CD4-positive, alpha-beta T cell (primary cell): ENCODE measurements around the gene PXDN. TPM values are rescaled to one million over a fixed set of nuclear protein-coding genes. Genes with fewer than 3 reads are reported as not detected.

Source experiments
- ATAC-seq: fragments of 200-7000 bp; cut with Tn5 transposase; one replicate; pipeline ENCODE4 v1.10.0; 2022; ENCODE audit warnings: mild to moderate bottlenecking; ENCODE audit not compliant: poor library complexity
- CTCF ChIA-PET: fragments of 350-600 bp; sonication (Branson Sonifier 250); formaldehyde crosslinking; loops from one replicate; lab custom pipeline; 2021; ENCODE audit warnings: antibody characterized with exemption, inconsistent platforms; lab: Charles Lee
- POLR2A ChIA-PET: fragments of 350-600 bp; sonication (Branson Sonifier 250); formaldehyde crosslinking; loops from one replicate; lab custom pipeline; 2021; ENCODE audit warnings: antibody characterized with exemption, inconsistent platforms; lab: Charles Lee
- DNase-seq, 14 experiments: peaks; one replicate each; pipeline ENCODE4 v3.0.0-alpha.2; 2013 to 2020; ENCODE audit warnings: mixed read lengths in 2 of 14
- H3K27ac ChIP-seq, 2 donors: one replicate each; pipeline versions ENCODE4 v1.5.1 to v1.7.0; 2013; ENCODE audit warnings: low read length in 2 of 2, low read depth in 1 of 2, mild to moderate bottlenecking in 1 of 2
- H3K27me3 ChIP-seq, 2 experiments: 1 replicate in 1 of 2; 2 replicates in 1 of 2; pipeline versions ENCODE4 v1.6.1 to v1.7.0; 2013; ENCODE audit warnings: low read length in 2 of 2, control low read depth in 1 of 2, mild to moderate bottlenecking in 1 of 2, moderate library complexity in 1 of 2; ENCODE audit not compliant: insufficient read depth in 2 of 2, control insufficient read depth in 1 of 2
- H3K36me3 ChIP-seq: one replicate; pipeline ENCODE4 v1.6.1; 2013; ENCODE audit warnings: low read length, control low read depth; ENCODE audit not compliant: insufficient read depth
- H3K4me1 ChIP-seq: one replicate; pipeline ENCODE4 v1.6.1; 2013; ENCODE audit warnings: low read length, control low read depth; ENCODE audit not compliant: insufficient read depth
- H3K4me3 ChIP-seq: one replicate; pipeline ENCODE4 v1.5.1; 2013; ENCODE audit warnings: mild to moderate bottlenecking, low read length, moderate library complexity
- H3K9me3 ChIP-seq, 2 experiments: 1 replicate in 1 of 2; 2 replicates in 1 of 2; pipeline versions ENCODE4 v1.6.1 to v1.7.0; 2013; ENCODE audit warnings: low read length in 2 of 2, mild to moderate bottlenecking in 2 of 2, control low read depth in 1 of 2, moderate library complexity in 1 of 2; ENCODE audit not compliant: control insufficient read depth in 1 of 2, insufficient read depth in 1 of 2
- H3K27ac Mint-ChIP-seq: one replicate; pipeline ENCODE4 v1.8.0; 2020; ENCODE audit warnings: mixed read lengths
- H3K27me3 Mint-ChIP-seq: one replicate; pipeline ENCODE4 v1.8.0; 2021; ENCODE audit warnings: mixed read lengths
- H3K36me3 Mint-ChIP-seq: one replicate; pipeline ENCODE4 v1.8.0; 2021; ENCODE audit warnings: low read depth, mixed read lengths
- H3K4me1 Mint-ChIP-seq: one replicate; pipeline ENCODE4 v1.8.0; 2021; ENCODE audit warnings: low read depth, mixed read lengths
- H3K4me3 Mint-ChIP-seq: one replicate; pipeline ENCODE4 v1.8.0; 2020; ENCODE audit warnings: mild to moderate bottlenecking, mixed read lengths
- H3K9me3 Mint-ChIP-seq: one replicate; pipeline ENCODE4 v1.8.0; 2020; ENCODE audit warnings: mixed read lengths
- intact Hi-C, 2 experiments: fragments of 100-400 bp; cut with DNase I in 1 of 2; cut with micrococcal nuclease in 1 of 2; formaldehyde crosslinking; loops; one replicate each; pipeline versions ENCODE4 v1.15.1 to v1.9.0; 2023 to 2025; cut with DNase I, micrococcal nuclease
- total RNA-seq, 174 experiments: library from RNA in 2 of 174; stranded (reverse) in 2 of 174; gene quantifications; one replicate each; pipeline ENCODE4 v1.2.3 and lab custom pipeline; 2021 to 2026
- TF ChIP-seq, protein P1 (sequence below): fragments of 200-600 bp; IDR thresholded peaks from one replicate; pipeline ENCODE4 v1.8.0; 2022; ENCODE audit warnings: antibody characterized with exemption, mild to moderate bottlenecking

PXDN gene
- total RNA-seq, 2 experiments from 2014 or later, result 0.47 to 0.84 TPM

DNA sequence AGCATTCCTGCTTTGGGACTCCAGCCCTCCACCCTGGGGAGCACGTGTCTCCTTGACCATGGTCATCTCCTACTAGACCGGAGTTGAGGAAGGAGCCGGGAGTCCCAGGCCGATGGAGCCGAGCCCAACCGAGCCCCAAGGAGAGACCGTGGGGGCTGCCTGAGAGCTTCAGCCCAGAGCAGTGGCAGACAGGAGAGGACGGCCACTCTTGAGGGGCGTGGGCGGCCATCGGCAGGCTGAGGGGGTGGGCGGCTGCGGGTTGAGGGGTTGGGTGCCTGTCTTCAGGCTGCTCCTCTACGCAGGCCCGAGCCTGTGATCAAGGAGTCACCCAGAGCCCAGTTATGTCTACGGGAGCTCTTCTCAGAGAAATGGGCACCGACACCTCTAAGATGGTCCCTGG is 158.7 kb downstream of the PXDN start:
- TF ChIP-seq, protein P1, sequence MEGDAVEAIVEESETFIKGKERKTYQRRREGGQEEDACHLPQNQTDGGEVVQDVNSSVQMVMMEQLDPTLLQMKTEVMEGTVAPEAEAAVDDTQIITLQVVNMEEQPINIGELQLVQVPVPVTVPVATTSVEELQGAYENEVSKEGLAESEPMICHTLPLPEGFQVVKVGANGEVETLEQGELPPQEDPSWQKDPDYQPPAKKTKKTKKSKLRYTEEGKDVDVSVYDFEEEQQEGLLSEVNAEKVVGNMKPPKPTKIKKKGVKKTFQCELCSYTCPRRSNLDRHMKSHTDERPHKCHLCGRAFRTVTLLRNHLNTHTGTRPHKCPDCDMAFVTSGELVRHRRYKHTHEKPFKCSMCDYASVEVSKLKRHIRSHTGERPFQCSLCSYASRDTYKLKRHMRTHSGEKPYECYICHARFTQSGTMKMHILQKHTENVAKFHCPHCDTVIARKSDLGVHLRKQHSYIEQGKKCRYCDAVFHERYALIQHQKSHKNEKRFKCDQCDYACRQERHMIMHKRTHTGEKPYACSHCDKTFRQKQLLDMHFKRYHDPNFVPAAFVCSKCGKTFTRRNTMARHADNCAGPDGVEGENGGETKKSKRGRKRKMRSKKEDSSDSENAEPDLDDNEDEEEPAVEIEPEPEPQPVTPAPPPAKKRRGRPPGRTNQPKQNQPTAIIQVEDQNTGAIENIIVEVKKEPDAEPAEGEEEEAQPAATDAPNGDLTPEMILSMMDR, result no peak
- ChIA-PET CTCF (no interaction called here), POLR2A (no interaction called here)
- intact Hi-C loops, result no loop called here
- no peak for DNase-seq
- Mint-ChIP-seq H3K4me1 (no peaks in the 10 kb centered on the region), H3K4me3 (no peak overlapping the region), H3K36me3 (no peaks in the 10 kb centered on the region), H3K27ac (no peak overlapping the region), H3K9me3 (no peaks in the 10 kb centered on the region), H3K27me3 (peaks cover 18% of the 10 kb centered on the region)
- Histone ChIP-seq H3K4me3 (no peak overlapping the region), H3K27ac (no peak overlapping the region), H3K27me3 (peaks cover 0 to 8% of the 10 kb centered on the region in 2 experiments), H3K9me3 (peaks cover 0 to 19% of the 10 kb centered on the region in 2 experiments), H3K36me3 (no peaks in the 10 kb centered on the region), H3K4me1 (no peaks in the 10 kb centered on the region)
- ATAC-seq, result no peak

GRCh38 chr2:1584691-1585485 is 159.4 kb downstream of the PXDN start:
- Histone ChIP-seq H3K4me3 (no peak overlapping the region), H3K36me3 (no peaks in the 10 kb centered on the region), H3K9me3 (peaks cover 0 to 19% of the 10 kb centered on the region in 2 experiments), H3K4me1 (no peaks in the 10 kb centered on the region), H3K27me3 (peaks cover 0 to 7% of the 10 kb centered on the region in 2 experiments), H3K27ac (no peak overlapping the region)
- Mint-ChIP-seq H3K36me3 (no peaks in the 10 kb centered on the region), H3K27ac (no peak overlapping the region), H3K4me3 (no peak overlapping the region), H3K4me1 (no peaks in the 10 kb centered on the region), H3K27me3 (peaks cover 11% of the 10 kb centered on the region), H3K9me3 (no peaks in the 10 kb centered on the region)
- CTCF ChIA-PET, result no interaction called here
- POLR2A ChIA-PET, result no interaction called here
- DNase-seq, result no peak
- ATAC-seq, result no peak
- TF ChIP-seq, protein P1, result no peak
- intact Hi-C loops, result no loop called here

DNA sequence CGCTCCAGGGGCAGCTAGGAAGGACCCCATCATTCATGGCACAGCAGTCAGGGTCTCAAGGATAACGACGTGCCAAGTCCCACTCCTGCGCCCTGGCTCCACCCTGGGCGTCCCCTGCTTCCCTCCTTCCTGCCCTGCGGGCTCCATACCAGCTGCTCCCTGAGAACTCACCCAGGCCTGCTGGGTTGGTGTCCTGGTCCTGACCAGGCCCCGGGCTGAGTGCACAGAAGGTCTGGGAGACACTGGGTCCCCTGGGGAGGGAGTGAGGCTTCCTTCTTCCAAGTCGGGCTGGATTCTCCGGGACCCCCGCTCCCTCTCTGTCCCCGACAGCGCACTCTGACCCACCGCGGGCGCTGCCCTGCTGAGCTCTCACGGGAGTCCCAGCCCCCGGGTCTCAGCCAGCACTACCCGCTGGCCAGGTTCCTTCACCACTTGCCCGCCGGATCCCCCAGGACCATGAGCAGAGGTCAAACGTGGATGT is 160.2 kb downstream of the PXDN start:
- peaks cover 4% of the 10 kb centered on the region for H3K27me3 Mint-ChIP-seq
- no peak overlapping the region for H3K4me3 Mint-ChIP-seq
- ATAC-seq, result no peak

More for the DNA sequence above, 160.2 kb downstream of the PXDN start:
- Histone ChIP-seq H3K9me3 (peaks cover 0 to 19% of the 10 kb centered on the region in 2 experiments), H3K4me1 (no peaks in the 10 kb centered on the region), H3K36me3 (no peaks in the 10 kb centered on the region), H3K27ac (no peak overlapping the region), H3K27me3 (peaks cover 0 to 7% of the 10 kb centered on the region in 2 experiments), H3K4me3 (no peak overlapping the region)
- no peak overlapping the region for H3K27ac Mint-ChIP-seq
- intact Hi-C loops, result no loop called here
- no peaks in the 10 kb centered on the region for H3K9me3 Mint-ChIP-seq
- POLR2A ChIA-PET, result no interaction called here
- TF ChIP-seq, protein P1, result no peak
- DNase-seq, result peak in 1 of 14 experiments; percentile 25
- no peaks in the 10 kb centered on the region for H3K4me1 Mint-ChIP-seq
- CTCF ChIA-PET, result no interaction called here
- H3K36me3 Mint-ChIP-seq, result no peaks in the 10 kb centered on the region
